HG03457 (cell line): ENCODE data around the gene RPS14.
"Not testable (repeated sequence)": the region's sequence is repeated elsewhere in the genome, so short reads cannot be mapped to it uniquely, and the experiment has no call there.

Experiments used
- ATAC-seq: cut with Tn5 transposase; IDR thresholded peaks from one replicate; pipeline ENCODE4 v1.9.1; 2021; ENCODE audit warnings: moderate number of reproducible peaks; ENCODE audit not compliant: unreplicated experiment

Gene RPS14

GRCh38 chr5:150419630-150420270, 29.8 kb downstream of the RPS14 start:
- no peak for ATAC-seq

GRCh38 chr5:150413902-150414790, 35.4 kb downstream of the RPS14 start:
- ATAC-seq: not testable (repeated sequence)

- ATAC-seq: no peak
Measured at GRCh38 chr5:150413176-150413901, 36.2 kb downstream of the RPS14 start.

- ATAC-seq: peak; percentile 53
Measured at GRCh38 chr5:150412319-150413175, 37.0 kb downstream of the RPS14 start, which contains the start of gene CD74. Gene CD74 (minus strand): TSS chr5:150412910. CDS start chr5:150412749, 161 bp downstream.

GRCh38 chr5:150411245-150411979, 38.1 kb downstream of the RPS14 start:
- ATAC-seq: no peak

- no peak for ATAC-seq
Measured at GRCh38 chr5:150410524-150411244, 38.9 kb downstream of the RPS14 start.

GRCh38 chr5:150409638-150410523, 39.7 kb downstream of the RPS14 start:
- no peak for ATAC-seq

- ATAC-seq: no peak
Measured at GRCh38 chr5:150408231-150408943, 41.2 kb downstream of the RPS14 start.

- ATAC-seq: no peak
Measured at GRCh38 chr5:150407096-150407720, 42.3 kb downstream of the RPS14 start.

- ATAC-seq: no peak
Measured at GRCh38 chr5:150406723-150407095, 42.8 kb downstream of the RPS14 start.

- ATAC-seq: no peak
Measured at GRCh38 chr5:150406103-150406722, 43.3 kb downstream of the RPS14 start.

- no peak for ATAC-seq
Measured at GRCh38 chr5:150404941-150405816, 44.4 kb downstream of the RPS14 start.

GRCh38 chr5:150404535-150404934, 45.0 kb downstream of the RPS14 start:
- no peak for ATAC-seq

- no peak for ATAC-seq
Measured at GRCh38 chr5:150404121-150404520, 45.4 kb downstream of the RPS14 start.

GRCh38 chr5:150402901-150403342, 46.6 kb downstream of the RPS14 start:
- ATAC-seq: no peak
